ENCODE data around the gene CLIC3.
"Not testable (repeated sequence)": the region's sequence is repeated elsewhere in the genome, so short reads cannot be mapped to it uniquely, and the experiment has no call there.

The CLIC3 gene

GRCh38 chr9:137012694-137013570 lies 16.6 kb upstream of the CLIC3 start:
- Histone ChIP-seq H3K4me1 (ENCODE audit: control insufficient read depth, insufficient read depth, low read length) (no peaks in the 10 kb centered on the region), H3K27me3 (ENCODE audit: control insufficient read depth, insufficient read depth, low read length) (no peaks in the 10 kb centered on the region), H3K9ac (ENCODE audit: low read length) (no peak overlapping the region), H3K36me3 (ENCODE audit: control insufficient read depth, insufficient read depth, low read length) (no peaks in the 10 kb centered on the region), H3K4me3 (ENCODE audit: low read length) (no peak overlapping the region), H3K9me3 (ENCODE audit: control insufficient read depth, low read length) (no peaks in the 10 kb centered on the region)

- no peak overlapping the region for H3K4me3 ChIP-seq (ENCODE audit: low read length)
- no peaks in the 10 kb centered on the region for H3K4me1 ChIP-seq (ENCODE audit: control insufficient read depth, insufficient read depth, low read length)
- H3K9ac ChIP-seq (ENCODE audit: low read length): no peak overlapping the region
- H3K27me3 ChIP-seq (ENCODE audit: control insufficient read depth, insufficient read depth, low read length): no peaks in the 10 kb centered on the region
- H3K9me3 ChIP-seq (ENCODE audit: control insufficient read depth, low read length): no peaks in the 10 kb centered on the region
- no peaks in the 10 kb centered on the region for H3K36me3 ChIP-seq (ENCODE audit: control insufficient read depth, insufficient read depth, low read length)
These were observed 15.7 kb upstream of the CLIC3 start for GRCh38 chr9:137011907-137012675.

- Histone ChIP-seq H3K9ac (ENCODE audit: low read length) (no peak overlapping the region), H3K4me1 (ENCODE audit: control insufficient read depth, insufficient read depth, low read length) (no peaks in the 10 kb centered on the region), H3K4me3 (ENCODE audit: low read length) (no peak overlapping the region), H3K36me3 (ENCODE audit: control insufficient read depth, insufficient read depth, low read length) (no peaks in the 10 kb centered on the region), H3K27me3 (ENCODE audit: control insufficient read depth, insufficient read depth, low read length) (no peaks in the 10 kb centered on the region), H3K9me3 (ENCODE audit: control insufficient read depth, low read length) (no peaks in the 10 kb centered on the region)
These were observed 14.8 kb upstream of the CLIC3 start for GRCh38 chr9:137011156-137011555.

GRCh38 chr9:137009938-137010732 lies 13.8 kb upstream of the CLIC3 start:
- H3K4me3 ChIP-seq (ENCODE audit: low read length): no peak overlapping the region

GRCh38 chr9:137009217-137009616 lies 12.8 kb upstream of the CLIC3 start:
- H3K9ac ChIP-seq (ENCODE audit: low read length): no peak overlapping the region
- no peaks in the 10 kb centered on the region for H3K36me3 ChIP-seq (ENCODE audit: control insufficient read depth, insufficient read depth, low read length)
- no peaks in the 10 kb centered on the region for H3K9me3 ChIP-seq (ENCODE audit: control insufficient read depth, low read length)
- H3K4me1 ChIP-seq (ENCODE audit: control insufficient read depth, insufficient read depth, low read length): no peaks in the 10 kb centered on the region
- H3K4me3 ChIP-seq (ENCODE audit: low read length): no peak overlapping the region
- H3K27me3 ChIP-seq (ENCODE audit: control insufficient read depth, insufficient read depth, low read length): no peaks in the 10 kb centered on the region

More at GRCh38 chr9:137009938-137010732, 13.8 kb upstream of the CLIC3 start:
- Histone ChIP-seq H3K9me3 (ENCODE audit: control insufficient read depth, low read length) (no peaks in the 10 kb centered on the region), H3K4me1 (ENCODE audit: control insufficient read depth, insufficient read depth, low read length) (no peaks in the 10 kb centered on the region), H3K27me3 (ENCODE audit: control insufficient read depth, insufficient read depth, low read length) (no peaks in the 10 kb centered on the region), H3K36me3 (ENCODE audit: control insufficient read depth, insufficient read depth, low read length) (no peaks in the 10 kb centered on the region), H3K9ac (ENCODE audit: low read length) (no peak overlapping the region)

DNA sequence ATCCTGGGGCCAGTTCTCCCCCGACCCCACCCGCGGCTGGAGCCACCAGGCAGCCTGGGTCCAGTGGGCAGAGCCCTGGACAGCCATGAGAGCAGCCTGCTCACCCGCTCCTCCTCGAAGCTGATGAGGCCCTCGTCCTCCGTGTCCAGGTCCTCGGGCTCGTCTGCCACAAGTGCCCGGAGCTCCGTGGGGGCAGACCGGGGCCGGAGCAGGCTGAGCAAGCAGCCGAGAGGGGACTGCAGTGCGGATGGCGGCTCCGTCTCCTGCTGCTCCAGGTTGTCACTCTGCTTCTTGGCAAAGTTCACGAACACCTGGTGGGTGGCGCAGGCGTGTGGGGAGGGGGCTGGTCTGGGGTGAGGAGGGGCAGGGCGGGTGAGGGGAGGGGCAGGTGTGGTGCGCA lies 11.9 kb upstream of the CLIC3 start:
- H3K4me3 ChIP-seq (ENCODE audit: low read length): no peak overlapping the region
- no peaks in the 10 kb centered on the region for H3K9me3 ChIP-seq (ENCODE audit: control insufficient read depth, low read length)
- no peak overlapping the region for H3K9ac ChIP-seq (ENCODE audit: low read length)
- no peaks in the 10 kb centered on the region for H3K4me1 ChIP-seq (ENCODE audit: control insufficient read depth, insufficient read depth, low read length)
- H3K36me3 ChIP-seq (ENCODE audit: control insufficient read depth, insufficient read depth, low read length): no peaks in the 10 kb centered on the region
- no peaks in the 10 kb centered on the region for H3K27me3 ChIP-seq (ENCODE audit: control insufficient read depth, insufficient read depth, low read length)

DNA sequence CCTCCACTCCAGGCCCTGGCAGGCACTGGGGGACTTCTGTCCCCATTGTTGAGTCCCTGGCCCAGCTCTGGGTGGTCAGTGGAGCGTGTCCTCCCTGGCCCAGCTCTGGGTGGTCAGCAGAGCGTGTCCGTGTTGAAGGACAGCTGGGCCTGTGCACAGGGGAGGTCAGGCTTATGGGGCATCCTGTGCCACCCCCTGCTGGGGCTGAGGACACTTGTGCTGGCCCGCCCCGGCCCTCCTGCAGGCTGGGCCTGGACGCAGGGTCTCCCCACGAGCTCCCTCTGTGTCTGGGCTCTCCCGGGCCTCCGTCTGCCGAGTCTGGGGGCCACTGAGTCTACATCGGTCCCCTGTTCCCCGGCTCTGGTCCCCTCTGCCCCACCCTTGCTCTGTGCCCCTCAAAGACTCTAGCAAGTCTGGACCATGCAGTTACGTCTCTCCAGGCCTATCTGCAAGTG lies 11.5 kb upstream of the CLIC3 start:
- no peaks in the 10 kb centered on the region for H3K4me1 ChIP-seq (ENCODE audit: control insufficient read depth, insufficient read depth, low read length)
- no peak overlapping the region for H3K9ac ChIP-seq (ENCODE audit: low read length)
- H3K27me3 ChIP-seq (ENCODE audit: control insufficient read depth, insufficient read depth, low read length): no peaks in the 10 kb centered on the region
- no peak overlapping the region for H3K4me3 ChIP-seq (ENCODE audit: low read length)
- no peaks in the 10 kb centered on the region for H3K9me3 ChIP-seq (ENCODE audit: control insufficient read depth, low read length)
- no peaks in the 10 kb centered on the region for H3K36me3 ChIP-seq (ENCODE audit: control insufficient read depth, insufficient read depth, low read length)

DNA sequence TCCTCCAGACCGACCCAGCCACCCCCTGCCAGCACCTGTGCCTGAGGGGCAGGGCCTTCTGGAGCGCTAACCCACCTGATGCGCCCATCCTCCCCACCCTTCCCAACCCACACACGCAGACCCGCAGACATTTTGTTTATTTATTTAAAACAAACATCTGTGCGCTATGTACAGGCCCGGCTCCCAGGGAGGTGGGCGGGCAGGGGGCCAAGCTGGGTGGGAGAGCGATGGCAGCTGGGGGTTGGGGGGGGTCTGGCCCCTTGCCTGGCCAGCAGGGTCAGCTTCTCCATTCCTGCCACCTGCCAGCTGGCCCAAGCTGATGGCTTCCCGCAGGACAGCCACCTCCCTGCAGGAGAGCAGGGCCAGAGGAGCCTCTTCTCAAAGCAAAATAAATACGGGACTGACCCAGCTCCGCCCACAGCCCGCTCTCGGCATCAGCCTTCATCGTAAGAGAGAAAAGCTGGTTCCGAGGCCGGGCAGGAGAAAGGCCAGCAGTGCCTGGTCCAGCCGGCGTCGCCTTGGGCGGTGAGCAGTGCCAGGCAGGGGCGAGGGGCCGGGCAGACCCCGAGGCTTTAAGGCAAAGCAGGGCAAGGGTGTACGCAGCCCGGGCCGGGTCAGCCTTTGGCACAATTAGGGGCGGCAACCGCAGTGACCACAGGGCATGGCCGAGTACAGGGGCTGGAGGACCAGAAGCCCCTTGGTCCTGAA lies 10.9 kb upstream of the CLIC3 start:
- Histone ChIP-seq H3K4me3 (ENCODE audit: low read length) (no peak overlapping the region), H3K27me3 (ENCODE audit: control insufficient read depth, insufficient read depth, low read length) (no peaks in the 10 kb centered on the region), H3K4me1 (ENCODE audit: control insufficient read depth, insufficient read depth, low read length) (no peaks in the 10 kb centered on the region), H3K36me3 (ENCODE audit: control insufficient read depth, insufficient read depth, low read length) (no peaks in the 10 kb centered on the region), H3K9ac (ENCODE audit: low read length) (no peak overlapping the region), H3K9me3 (ENCODE audit: control insufficient read depth, low read length) (no peaks in the 10 kb centered on the region)

GRCh38 chr9:137006116-137007003 lies 10.0 kb upstream of the CLIC3 start:
- Histone ChIP-seq H3K4me3 (ENCODE audit: low read length) (no peak overlapping the region), H3K27me3 (ENCODE audit: control insufficient read depth, insufficient read depth, low read length) (no peaks in the 10 kb centered on the region), H3K4me1 (ENCODE audit: control insufficient read depth, insufficient read depth, low read length) (no peaks in the 10 kb centered on the region), H3K36me3 (ENCODE audit: control insufficient read depth, insufficient read depth, low read length) (no peaks in the 10 kb centered on the region), H3K9me3 (ENCODE audit: control insufficient read depth, low read length) (no peaks in the 10 kb centered on the region), H3K9ac (ENCODE audit: low read length) (no peak overlapping the region)

DNA sequence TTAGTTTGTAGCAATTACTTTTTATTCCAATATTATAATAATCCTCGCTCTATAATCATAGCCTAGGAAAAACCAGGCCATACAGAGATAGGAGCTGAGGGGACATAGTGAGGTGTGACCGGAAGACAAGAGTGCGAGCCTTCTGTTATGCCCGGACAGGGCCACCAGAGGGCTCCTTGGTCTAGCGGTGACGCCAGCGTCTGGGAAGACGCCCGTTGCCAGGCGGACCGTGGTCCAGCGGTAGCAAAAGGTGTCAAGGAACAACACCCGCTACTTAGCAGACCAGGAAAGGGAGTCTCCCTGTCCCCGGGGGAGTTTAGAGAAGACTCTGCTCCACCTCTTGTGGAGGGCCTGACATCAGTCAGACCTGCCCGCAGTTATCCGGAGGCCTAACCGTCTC lies 7.9 kb upstream of the CLIC3 start:
- H3K9ac ChIP-seq (ENCODE audit: low read length); H3K36me3 ChIP-seq (ENCODE audit: control insufficient read depth, insufficient read depth, low read length); H3K4me3 ChIP-seq (ENCODE audit: low read length); H3K27me3 ChIP-seq (ENCODE audit: control insufficient read depth, insufficient read depth, low read length); H3K4me1 ChIP-seq (ENCODE audit: control insufficient read depth, insufficient read depth, low read length); H3K9me3 ChIP-seq (ENCODE audit: control insufficient read depth, low read length): not testable (repeated sequence)

DNA sequence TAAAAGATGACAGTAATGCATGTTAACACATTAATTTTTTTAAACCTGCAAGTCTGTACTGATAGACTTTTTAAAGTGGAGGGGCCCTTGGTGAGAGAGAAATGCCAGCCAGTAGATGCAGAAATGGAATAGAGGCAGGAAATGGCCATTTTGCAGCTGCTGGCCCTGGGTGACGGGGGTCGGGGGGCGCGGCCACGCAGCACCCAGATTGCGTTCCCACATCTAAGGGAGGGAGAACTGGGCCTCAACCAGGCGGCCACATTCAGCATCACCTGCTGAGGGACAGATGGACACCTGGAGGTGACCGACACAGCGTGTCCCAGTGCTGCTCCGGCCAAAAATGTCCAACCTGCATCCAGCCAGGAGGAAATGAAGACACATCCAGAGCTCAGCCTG lies 6.3 kb upstream of the CLIC3 start:
- Histone ChIP-seq H3K36me3 (ENCODE audit: control insufficient read depth, insufficient read depth, low read length) (no peaks in the 10 kb centered on the region), H3K4me1 (ENCODE audit: control insufficient read depth, insufficient read depth, low read length) (peaks cover under 1% of the 10 kb centered on the region), H3K9ac (ENCODE audit: low read length) (no peak overlapping the region), H3K27me3 (ENCODE audit: control insufficient read depth, insufficient read depth, low read length) (no peaks in the 10 kb centered on the region), H3K4me3 (ENCODE audit: low read length) (no peak overlapping the region), H3K9me3 (ENCODE audit: control insufficient read depth, low read length) (no peaks in the 10 kb centered on the region)
